Activated naive CD8-positive, alpha-beta T cell treated with anti-CD3 and anti-CD28 coated beads, Interleukin-2, amount 10 ng/mL, durations not matched to agents 7 days and 5 days (primary cell): ENCODE results near the gene CHID1. TPM values are rescaled to one million over a fixed set of nuclear protein-coding genes. Genes with fewer than 3 reads are reported as not detected.
A peak's percentile ranks its signal among the peaks of the same experiment; 100 is the strongest.

Experiments used
- ATAC-seq: fragments of 150-1000 bp; cut with Tn5 transposase; one replicate; pipeline ENCODE4 v1.10.0; 2021; ENCODE audit warnings: low read depth, moderate library complexity
- POLR2A ChIA-PET: fragments of 350-600 bp; sonication (Branson Sonifier 250); formaldehyde crosslinking; loops from one replicate; lab custom pipeline; 2021; ENCODE audit warnings: antibody characterized with exemption; lab: Charles Lee
- DNase-seq: peaks from one replicate; pipeline ENCODE4 v3.0.0; 2021
- H3K27ac Mint-ChIP-seq: one replicate; pipeline ENCODE4 v1.8.0; 2022; ENCODE audit warnings: mild to moderate bottlenecking, mixed read lengths
- H3K27me3 Mint-ChIP-seq: one replicate; pipeline ENCODE4 v1.8.0; 2022; ENCODE audit warnings: mild to moderate bottlenecking, moderate library complexity, mixed read lengths
- H3K36me3 Mint-ChIP-seq: one replicate; pipeline ENCODE4 v1.8.0; 2021; ENCODE audit warnings: mild to moderate bottlenecking, mixed read lengths
- H3K4me1 Mint-ChIP-seq: one replicate; pipeline ENCODE4 v1.8.0; 2021; ENCODE audit warnings: mixed read lengths
- H3K4me3 Mint-ChIP-seq: one replicate; pipeline ENCODE4 v1.8.0; 2022; ENCODE audit warnings: mild to moderate bottlenecking, moderate library complexity, mixed read lengths
- H3K9me3 Mint-ChIP-seq: one replicate; pipeline ENCODE4 v1.8.0; 2021; ENCODE audit warnings: mixed read lengths
- total RNA-seq, 2 experiments: library from RNA; stranded (reverse); gene quantifications; one replicate each; pipeline ENCODE4 v1.2.3, GENCODE V29; 2021

Gene CHID1
- total RNA-seq, 2 experiments from 2014 or later, result 39.7 to 47.9 TPM

DNA sequence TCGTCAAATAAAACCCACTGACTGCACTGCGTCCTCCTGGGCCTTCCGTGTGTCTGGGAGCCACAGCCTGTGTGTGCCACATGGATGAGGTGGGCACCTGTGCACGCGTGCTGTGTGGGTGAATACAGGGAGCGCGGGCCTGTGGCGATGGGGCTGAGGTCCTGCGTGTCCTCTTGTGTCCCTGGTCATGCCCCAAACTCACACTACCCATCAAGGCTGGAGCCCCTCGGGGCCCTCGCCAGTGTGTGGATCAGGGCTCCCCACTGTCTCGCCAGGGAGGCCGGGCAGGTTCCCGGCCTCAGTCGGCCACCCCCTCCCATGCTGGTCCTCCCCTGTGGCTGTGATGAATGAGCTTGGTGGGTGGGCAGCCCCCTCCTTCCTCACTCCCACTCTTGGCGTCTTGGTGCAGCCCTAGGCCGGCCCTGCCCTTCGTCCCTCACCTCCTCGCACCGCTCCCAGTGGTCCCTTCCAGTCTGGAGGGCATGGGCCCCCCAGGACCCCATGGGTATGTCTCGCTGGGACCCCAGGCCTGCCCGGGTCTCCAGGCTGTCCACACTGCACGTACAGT is 78.6 kb downstream of the CHID1 start:
- DNase-seq (no peak), ATAC-seq (no peak)
- H3K4me3 Mint-ChIP-seq, result peak overlapping the region; percentile 33
- H3K4me1 Mint-ChIP-seq, result peaks cover 17% of the 10 kb centered on the region
- peaks cover 30% of the 10 kb centered on the region for H3K27me3 Mint-ChIP-seq
- POLR2A ChIA-PET, result interaction anchor here (0.5 to 9.6 kb wide), 6 partner anchors 10 to 89 kb away, joined by 4 to 67 read pairs (median 10); partner anchors contain the start of genes PIDD1, PNPLA2, POLR2L and RPLP2
- no peak overlapping the region for H3K27ac Mint-ChIP-seq
- no peaks in the 10 kb centered on the region for H3K9me3 Mint-ChIP-seq
- H3K36me3 Mint-ChIP-seq, result peaks cover 2% of the 10 kb centered on the region

DNA sequence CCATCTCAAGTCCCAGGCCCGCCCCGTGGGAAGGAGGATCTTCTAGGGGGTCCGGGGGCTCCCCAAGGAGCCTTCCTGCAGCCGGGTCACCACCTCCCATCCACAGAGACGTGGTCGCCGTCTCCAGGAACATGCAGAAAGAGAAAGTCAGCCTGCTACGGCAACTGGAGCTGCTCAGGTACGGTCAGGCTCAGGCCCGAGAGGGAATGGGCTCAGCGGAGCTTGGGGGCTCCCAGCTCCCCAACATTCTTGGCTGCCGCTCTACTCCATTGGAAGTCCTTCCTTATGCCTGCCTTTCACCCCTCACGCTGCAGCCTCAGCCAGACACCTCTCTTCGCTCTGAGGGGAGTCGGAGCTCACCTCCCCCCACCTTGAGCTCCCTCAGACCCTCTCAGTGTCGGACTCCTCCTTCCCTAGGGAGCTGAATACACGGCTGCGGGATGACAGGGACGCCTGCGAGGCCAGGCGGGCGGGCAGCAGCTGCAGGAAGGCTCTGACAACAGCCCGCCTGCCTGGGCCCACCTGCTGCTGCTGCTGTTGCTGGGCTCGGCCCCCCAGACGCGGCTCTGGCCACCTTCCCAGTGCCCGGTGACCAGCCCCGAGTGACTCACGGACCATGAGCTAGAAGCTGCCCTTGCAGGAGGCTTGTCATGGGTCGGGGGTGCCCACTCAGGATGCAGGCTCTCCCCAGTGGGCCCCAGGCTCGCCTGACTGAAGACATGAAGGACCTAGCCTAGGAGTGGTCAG is 79.3 kb downstream of the CHID1 start:
- Mint-ChIP-seq H3K36me3 (peaks cover 2% of the 10 kb centered on the region), H3K4me1 (peaks cover 21% of the 10 kb centered on the region), H3K9me3 (no peaks in the 10 kb centered on the region), H3K27me3 (peaks cover 30% of the 10 kb centered on the region), H3K4me3 (peak overlapping the region; percentile 33), H3K27ac (no peak overlapping the region)
- POLR2A ChIA-PET, result interaction anchor here (2.5 to 9.6 kb wide), 3 partner anchors 11 to 22 kb away, joined by 9 to 67 read pairs (median 39); partner anchors contain the start of genes PNPLA2, POLR2L, RPLP2 and TSPAN4
- ATAC-seq, result no peak
- DNase-seq, result no peak

DNA sequence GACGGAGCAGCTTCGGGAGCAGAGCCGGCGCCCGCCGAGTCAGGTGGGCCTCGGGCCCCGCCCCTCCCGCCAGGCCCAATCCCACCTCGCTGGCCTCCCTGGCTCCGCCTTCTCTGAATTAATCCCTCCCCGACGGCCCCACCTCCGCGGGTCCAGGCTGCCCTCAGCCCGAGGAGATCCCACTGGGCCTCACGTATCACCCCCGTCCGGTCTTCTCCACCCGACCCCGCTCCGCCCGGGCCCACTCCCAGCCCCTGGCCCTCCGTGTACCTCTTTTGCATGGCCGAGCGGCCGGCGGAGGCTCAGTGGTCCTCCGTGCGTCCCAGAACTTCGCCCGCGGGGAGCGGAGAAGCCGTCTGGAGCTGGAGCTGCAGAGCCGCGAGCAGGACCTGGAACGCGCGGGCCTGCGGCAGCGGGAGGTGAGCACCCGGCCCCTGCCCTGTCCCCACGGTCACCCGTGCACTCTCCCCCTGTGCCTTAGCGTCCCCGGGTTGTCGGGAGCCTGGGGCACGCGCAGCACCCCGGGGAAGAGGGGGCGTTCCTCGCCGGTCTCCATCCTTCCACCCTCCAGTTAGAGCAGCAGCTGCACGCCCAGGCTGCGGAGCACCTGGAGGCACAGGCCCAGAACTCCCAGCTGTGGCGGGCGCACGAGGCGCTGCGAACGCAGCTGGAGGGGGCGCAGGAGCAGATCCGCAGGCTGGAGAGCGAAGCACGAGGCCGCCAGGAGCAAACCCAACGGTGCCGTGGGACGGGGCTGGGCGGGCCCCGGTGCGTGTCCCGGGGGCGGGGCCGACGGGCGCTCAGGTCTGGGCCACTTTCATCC is 80.1 kb downstream of the CHID1 start:
- H3K36me3 Mint-ChIP-seq, result peaks cover 2% of the 10 kb centered on the region
- POLR2A ChIA-PET, result interaction anchor here (1.3 to 9.6 kb wide), 4 partner anchors 11 to 53 kb away, joined by 3 to 67 read pairs (median 24); partner anchors contain the start of genes GATD1, PNPLA2, POLR2L and RPLP2
- peaks cover 30% of the 10 kb centered on the region for H3K27me3 Mint-ChIP-seq
- DNase-seq (peak; percentile 84), ATAC-seq (peak; percentile 63)
- peak overlapping the region; percentile 65 for H3K4me3 Mint-ChIP-seq
- peaks cover 21% of the 10 kb centered on the region for H3K4me1 Mint-ChIP-seq
- H3K27ac Mint-ChIP-seq, result no peak overlapping the region
- H3K9me3 Mint-ChIP-seq, result no peaks in the 10 kb centered on the region

DNA sequence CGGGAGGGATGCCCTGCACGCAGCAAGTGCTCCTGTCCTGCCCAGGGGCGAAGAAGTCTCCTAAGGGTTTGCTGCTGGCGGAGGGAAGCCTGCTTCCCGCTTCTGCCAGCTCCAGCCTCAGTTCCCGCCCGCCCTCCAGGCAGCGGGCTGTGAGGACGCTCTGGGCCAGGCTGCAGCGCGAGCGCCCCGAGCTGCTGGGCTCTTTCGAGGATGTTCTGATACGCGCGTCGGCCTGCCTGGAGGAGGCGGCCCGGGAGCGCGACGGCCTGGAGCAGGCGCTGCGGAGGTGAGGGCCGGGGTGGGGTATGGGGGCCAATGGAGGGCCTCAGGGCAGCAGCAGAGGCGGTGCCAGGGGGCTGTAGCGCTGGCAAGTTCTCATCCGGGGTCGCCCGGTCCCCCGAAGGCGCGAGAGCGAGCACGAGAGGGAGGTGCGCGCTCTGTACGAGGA is 80.7 kb downstream of the CHID1 start:
- Mint-ChIP-seq H3K4me3 (peak overlapping the region; percentile 65), H3K36me3 (peaks cover 5% of the 10 kb centered on the region), H3K27me3 (peaks cover 30% of the 10 kb centered on the region), H3K9me3 (no peaks in the 10 kb centered on the region), H3K27ac (no peak overlapping the region), H3K4me1 (peaks cover 21% of the 10 kb centered on the region)
- ATAC-seq (peak; percentile 4), DNase-seq (no peak)
- POLR2A ChIA-PET, result interaction anchor here (1.3 to 9.6 kb wide), 3 partner anchors 10 to 52 kb away, joined by 3 to 67 read pairs (median 39); partner anchors contain the start of genes GATD1, PNPLA2, POLR2L and TSPAN4

DNA sequence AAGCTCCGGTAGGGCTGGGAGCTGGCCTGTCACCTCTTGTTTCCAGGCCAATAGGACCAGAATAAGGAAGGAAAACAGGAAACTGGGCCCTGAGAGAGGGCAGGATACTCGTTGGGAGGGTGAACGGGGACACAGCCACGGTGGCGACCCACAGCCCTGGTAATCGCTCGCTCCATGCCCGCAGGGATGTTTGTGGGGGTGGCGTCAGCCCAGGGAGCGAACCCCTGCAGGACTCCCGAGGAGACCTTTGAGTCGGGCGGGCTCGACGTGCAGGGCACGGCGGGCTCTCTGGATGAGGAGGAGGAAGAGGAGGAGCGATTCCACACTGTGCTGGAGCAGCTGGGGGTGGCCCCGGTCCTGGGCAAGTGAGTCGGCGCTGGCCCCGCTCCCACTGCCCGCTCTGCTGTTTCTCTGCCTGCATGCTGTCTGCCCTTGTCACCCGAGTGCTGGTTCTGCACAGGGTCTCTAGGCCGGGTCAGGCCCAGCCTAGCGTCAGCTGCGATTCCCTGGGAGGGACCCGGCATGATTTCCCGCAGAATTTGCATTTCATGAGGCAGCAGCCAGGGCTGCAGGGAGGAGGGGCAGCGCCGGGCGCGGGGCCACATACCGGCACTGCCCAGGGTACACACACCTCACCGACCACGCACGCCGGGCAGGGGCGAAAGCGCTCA is 81.3 kb downstream of the CHID1 start:
- Mint-ChIP-seq H3K27ac (no peak overlapping the region), H3K9me3 (no peaks in the 10 kb centered on the region), H3K4me3 (peak overlapping the region; percentile 65), H3K36me3 (peaks cover 5% of the 10 kb centered on the region), H3K27me3 (peaks cover 30% of the 10 kb centered on the region), H3K4me1 (peaks cover 19% of the 10 kb centered on the region)
- no peak for DNase-seq
- ATAC-seq, result no peak
- POLR2A ChIA-PET, result interaction anchor here (1.3 to 9.6 kb wide), 4 partner anchors 10 to 52 kb away, joined by 3 to 67 read pairs (median 24); partner anchors contain the start of genes GATD1, PNPLA2, POLR2L and RPLP2

DNA sequence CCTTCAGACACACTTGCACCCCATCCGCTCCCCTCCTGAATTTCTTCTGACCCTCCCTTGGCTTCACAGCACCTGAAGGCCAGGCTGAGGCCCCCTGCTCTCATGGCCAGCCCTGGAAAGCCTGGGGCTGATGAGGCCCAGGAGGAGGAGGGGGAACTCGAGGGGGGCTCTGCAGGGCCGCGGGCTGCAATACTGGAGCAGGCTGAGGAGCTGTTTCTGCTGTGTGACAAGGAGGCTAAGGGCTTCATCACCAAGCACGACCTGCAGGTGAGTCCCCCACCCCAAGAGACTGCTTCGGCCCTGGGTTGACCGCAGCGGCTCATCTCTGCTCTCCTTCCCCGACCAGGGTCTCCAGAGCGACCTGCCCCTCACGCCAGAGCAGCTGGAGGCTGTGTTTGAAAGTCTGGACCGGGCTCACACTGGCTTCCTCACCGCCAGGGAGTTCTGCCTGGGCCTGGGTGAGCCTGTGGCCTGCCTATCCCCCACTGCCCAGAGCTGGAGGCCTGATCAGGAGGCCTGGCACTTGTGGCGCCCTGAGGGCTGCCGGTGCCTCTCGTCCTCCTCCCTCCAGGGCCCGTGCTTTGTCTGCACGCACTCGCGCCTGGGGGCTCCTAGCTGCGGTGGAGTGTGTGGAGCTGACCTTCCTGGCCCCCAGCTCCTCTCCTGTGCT is 82.0 kb downstream of the CHID1 start:
- Mint-ChIP-seq H3K4me1 (peaks cover 16% of the 10 kb centered on the region), H3K4me3 (peak overlapping the region; percentile 79), H3K36me3 (peaks cover 6% of the 10 kb centered on the region), H3K9me3 (no peaks in the 10 kb centered on the region), H3K27me3 (peaks cover 30% of the 10 kb centered on the region), H3K27ac (no peak overlapping the region)
- DNase-seq, result no peak
- no peak for ATAC-seq
- POLR2A ChIA-PET, result interaction anchor here (1.3 to 9.6 kb wide), 4 partner anchors 9 to 51 kb away, joined by 3 to 67 read pairs (median 24); partner anchors contain the start of genes GATD1, PNPLA2, POLR2L and RPLP2

DNA sequence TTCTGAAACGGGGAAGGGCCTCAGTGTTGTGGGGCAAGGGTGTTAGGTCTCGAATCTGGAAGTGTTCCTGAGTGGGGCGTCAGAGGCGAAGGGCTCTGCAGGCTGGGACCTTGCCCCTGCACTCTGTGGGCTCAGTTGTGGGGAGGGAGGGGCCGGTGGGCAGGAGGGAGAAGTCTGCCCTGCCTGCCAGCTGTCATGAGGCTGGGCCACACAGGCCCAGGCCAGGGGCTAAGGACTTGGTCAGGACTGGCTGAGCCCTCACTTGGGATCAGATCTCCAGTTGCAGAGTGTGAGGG is 82.8 kb downstream of the CHID1 start, which contains the start of gene CRACR2B:
Gene CRACR2B, plus strand, starts transcription at position 23 of the 296 bp plus-strand sequence. CDS start 689 bp downstream, outside the sequence.
- H3K9me3 Mint-ChIP-seq, result no peaks in the 10 kb centered on the region

DNA sequence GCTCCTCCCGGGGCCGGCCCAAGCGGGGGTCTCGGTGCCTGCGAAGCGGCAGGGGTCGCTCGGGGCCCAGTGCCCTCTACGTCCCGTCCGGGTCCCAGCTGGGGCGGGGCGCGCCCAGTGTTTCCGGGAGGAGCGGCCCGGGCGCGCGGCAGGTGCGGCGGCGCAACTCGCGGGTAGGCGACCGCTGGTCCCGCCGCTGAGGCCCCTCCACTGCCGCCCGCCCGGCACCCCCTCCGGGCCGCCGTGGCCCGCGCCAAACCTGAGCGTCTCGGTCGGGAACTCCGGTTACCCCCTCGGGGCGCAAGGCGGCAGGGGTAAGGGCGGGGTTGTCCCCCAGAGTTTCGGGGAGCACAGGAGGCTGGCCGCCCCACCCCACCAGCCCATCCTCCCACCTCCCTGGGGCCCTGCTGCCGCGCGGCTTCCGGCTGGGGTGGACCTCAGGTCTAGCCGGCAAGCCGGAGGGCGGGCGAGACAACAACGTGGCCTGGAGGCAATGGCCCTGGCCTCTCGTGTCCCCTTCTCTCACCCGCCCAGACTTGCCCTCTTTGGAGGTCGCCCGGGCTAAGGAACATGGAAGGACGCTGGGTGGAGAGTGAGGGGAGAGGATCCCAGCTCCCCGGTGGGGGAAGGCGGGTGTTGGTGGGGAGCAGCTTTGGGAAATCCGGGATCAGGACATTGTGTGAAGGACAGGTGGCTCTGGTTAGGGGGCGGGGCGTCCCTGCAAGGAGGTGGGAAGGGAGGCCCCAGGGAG is 83.3 kb downstream of the CHID1 start:
- H3K27me3 Mint-ChIP-seq, result peaks cover 30% of the 10 kb centered on the region
- ATAC-seq (peak; percentile 33), DNase-seq (peak; percentile 75)
- POLR2A ChIA-PET, result interaction anchor here (1.1 to 9.6 kb wide), 4 partner anchors 8 to 23 kb away, joined by 3 to 67 read pairs (median 24); partner anchors contain the start of genes PNPLA2, POLR2L, RPLP2 and TSPAN4
- no peaks in the 10 kb centered on the region for H3K9me3 Mint-ChIP-seq
- peaks cover 15% of the 10 kb centered on the region for H3K4me1 Mint-ChIP-seq
- peak overlapping the region; percentile 83 for H3K4me3 Mint-ChIP-seq
- H3K27ac Mint-ChIP-seq, result peak overlapping the region; percentile 77
- peaks cover 6% of the 10 kb centered on the region for H3K36me3 Mint-ChIP-seq

More for the DNA sequence above, 82.8 kb downstream of the CHID1 start, which contains the start of gene CRACR2B:
- H3K4me1 Mint-ChIP-seq, result peaks cover 15% of the 10 kb centered on the region
- H3K27me3 Mint-ChIP-seq, result peaks cover 30% of the 10 kb centered on the region
- DNase-seq (no peak), ATAC-seq (no peak)
- peak within 1 kb of the TSS; percentile 83 for H3K4me3 Mint-ChIP-seq
- POLR2A ChIA-PET, result interaction anchor here (2.1 to 9.6 kb wide), 3 partner anchors 8 to 19 kb away, joined by 8 to 67 read pairs (median 39); partner anchors contain the start of genes PNPLA2, POLR2L, RPLP2 and TSPAN4
- peaks cover 6% of the 10 kb centered on the region for H3K36me3 Mint-ChIP-seq
- peak within 1 kb of the TSS; percentile 77 for H3K27ac Mint-ChIP-seq

DNA sequence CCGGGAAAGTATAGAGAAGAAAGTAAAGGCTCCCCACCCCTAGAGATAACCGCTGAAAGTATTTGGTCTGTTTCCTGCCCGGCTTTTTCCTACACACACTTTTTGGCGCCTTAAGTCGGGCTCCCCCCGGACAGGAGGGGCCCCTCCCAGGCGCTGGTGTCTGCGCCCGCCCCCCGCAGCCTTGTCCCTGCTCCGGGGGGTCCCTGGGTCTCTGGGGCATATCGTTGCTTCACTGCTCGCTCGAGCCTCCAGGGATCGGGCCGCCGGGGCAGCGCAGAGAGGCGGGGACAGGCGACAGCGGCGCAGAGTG is 83.8 kb downstream of the CHID1 start:
- H3K4me1 Mint-ChIP-seq, result peaks cover 16% of the 10 kb centered on the region
- no peaks in the 10 kb centered on the region for H3K9me3 Mint-ChIP-seq
- DNase-seq, result no peak
- H3K27ac Mint-ChIP-seq, result peak overlapping the region; percentile 77
- peaks cover 29% of the 10 kb centered on the region for H3K27me3 Mint-ChIP-seq
- H3K36me3 Mint-ChIP-seq, result peaks cover 6% of the 10 kb centered on the region
- peak; percentile 13 for ATAC-seq
- POLR2A ChIA-PET, result interaction anchor here (1.1 to 9.6 kb wide), 3 partner anchors 15 to 22 kb away, joined by 3 to 67 read pairs (median 8); partner anchors contain the start of genes POLR2L, RPLP2 and TSPAN4
- H3K4me3 Mint-ChIP-seq, result peak overlapping the region; percentile 83

DNA sequence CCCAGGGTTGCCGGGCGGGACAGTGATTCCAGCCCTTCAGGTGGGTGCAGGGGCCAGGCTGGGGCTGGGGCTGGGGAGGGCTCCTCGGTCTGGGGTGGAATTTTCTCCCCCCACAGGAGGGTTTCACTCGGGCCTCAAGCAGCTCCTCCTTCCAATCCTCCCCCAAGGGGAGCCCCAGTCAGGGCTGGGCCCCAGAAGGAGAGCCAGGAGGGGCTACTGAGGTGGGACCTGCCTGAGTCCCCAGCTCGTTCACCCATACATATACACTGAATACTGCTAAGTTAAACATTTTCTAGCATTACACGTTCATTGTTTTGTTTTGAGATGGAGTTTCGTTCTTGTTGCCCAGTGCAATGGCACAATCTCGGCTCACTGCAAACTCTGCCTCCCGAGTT is 84.4 kb downstream of the CHID1 start:
- no peak for ATAC-seq
- H3K4me3 Mint-ChIP-seq, result peak overlapping the region; percentile 83
- peaks cover 6% of the 10 kb centered on the region for H3K36me3 Mint-ChIP-seq
- peaks cover 17% of the 10 kb centered on the region for H3K4me1 Mint-ChIP-seq
- H3K27ac Mint-ChIP-seq, result peak overlapping the region; percentile 77
- DNase-seq, result no peak
- H3K9me3 Mint-ChIP-seq, result no peaks in the 10 kb centered on the region
- peaks cover 23% of the 10 kb centered on the region for H3K27me3 Mint-ChIP-seq
- POLR2A ChIA-PET, result interaction anchor here (0.7 to 9.6 kb wide), 4 partner anchors 16 to 31 kb away, joined by 4 to 67 read pairs (median 4); partner anchors contain the start of genes POLR2L, RPLP2 and TSPAN4
